Astrocyte (in vitro differentiated cells and primary cell): ENCODE data around the gene ABCA4.

ENCODE experiments used
- EZH2 ChIP-seq: IDR thresholded peaks from 2 replicates; pipeline ENCODE4 v1.6.1; 2012; ENCODE audit warnings: mild to moderate bottlenecking, low read length, inconsistent platforms; ENCODE audit not compliant: insufficient read depth
- TF ChIP-seq, protein P1 (sequence below): IDR thresholded peaks from 2 replicates; pipeline ENCODE4 v1.5.1; 2011; ENCODE audit warnings: low read depth, mild to moderate bottlenecking, inconsistent platforms, low read length, moderate library complexity; ENCODE audit not compliant: insufficient read depth

DNA sequence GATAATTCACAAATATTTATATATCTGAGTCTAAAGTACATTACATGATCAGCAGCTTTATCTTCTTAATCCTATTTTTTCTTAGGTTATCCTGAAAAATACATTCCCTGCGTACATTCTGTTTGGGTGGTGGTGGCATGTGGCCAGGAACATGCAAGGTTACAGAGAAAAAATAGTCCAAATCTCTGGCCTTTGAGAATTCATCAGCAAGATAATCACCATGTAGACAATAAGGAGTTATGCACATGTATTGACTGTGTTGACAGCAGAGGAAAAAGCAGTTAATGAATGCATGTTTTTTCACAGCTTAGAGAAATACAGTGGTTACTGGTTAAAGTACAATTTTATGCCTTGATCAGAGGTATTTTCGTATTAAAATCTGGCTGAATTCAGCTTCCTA, 49.0 kb downstream of the ABCA4 start:
- TF ChIP-seq, protein P1, sequence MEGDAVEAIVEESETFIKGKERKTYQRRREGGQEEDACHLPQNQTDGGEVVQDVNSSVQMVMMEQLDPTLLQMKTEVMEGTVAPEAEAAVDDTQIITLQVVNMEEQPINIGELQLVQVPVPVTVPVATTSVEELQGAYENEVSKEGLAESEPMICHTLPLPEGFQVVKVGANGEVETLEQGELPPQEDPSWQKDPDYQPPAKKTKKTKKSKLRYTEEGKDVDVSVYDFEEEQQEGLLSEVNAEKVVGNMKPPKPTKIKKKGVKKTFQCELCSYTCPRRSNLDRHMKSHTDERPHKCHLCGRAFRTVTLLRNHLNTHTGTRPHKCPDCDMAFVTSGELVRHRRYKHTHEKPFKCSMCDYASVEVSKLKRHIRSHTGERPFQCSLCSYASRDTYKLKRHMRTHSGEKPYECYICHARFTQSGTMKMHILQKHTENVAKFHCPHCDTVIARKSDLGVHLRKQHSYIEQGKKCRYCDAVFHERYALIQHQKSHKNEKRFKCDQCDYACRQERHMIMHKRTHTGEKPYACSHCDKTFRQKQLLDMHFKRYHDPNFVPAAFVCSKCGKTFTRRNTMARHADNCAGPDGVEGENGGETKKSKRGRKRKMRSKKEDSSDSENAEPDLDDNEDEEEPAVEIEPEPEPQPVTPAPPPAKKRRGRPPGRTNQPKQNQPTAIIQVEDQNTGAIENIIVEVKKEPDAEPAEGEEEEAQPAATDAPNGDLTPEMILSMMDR, result no peak
- TF ChIP-seq EZH2, result no peak
